BJ (cell line): ENCODE data around the gene GPX7. TPM values are rescaled to one million over a fixed set of nuclear protein-coding genes. Genes with fewer than 3 reads are reported as not detected.

Experiments
- CTCF ChIA-PET: fragments of 350-600 bp; formaldehyde crosslinking; extraction: SDS; loops from one replicate; lab custom pipeline; 2021; ENCODE audit warnings: antibody characterized with exemption, inconsistent platforms; lab: Yijun Ruan, JAX
- POLR2A ChIA-PET: fragments of 300-600 bp; sonication (Branson Sonifier 250); formaldehyde crosslinking; extraction: SDS; loops from one replicate; lab custom pipeline; 2021; ENCODE audit warnings: antibody characterized with exemption; lab: Charles Lee
- DNase-seq: peaks from one replicate; pipeline ENCODE4 v3.0.0-alpha.2; 2011; ENCODE audit warnings: low read depth
- H3K27me3 ChIP-seq: 2 replicates; pipeline ENCODE4 v1.6.0; 2011; ENCODE audit warnings: low read length; ENCODE audit not compliant: control insufficient read depth, insufficient read depth
- H3K36me3 ChIP-seq: 2 replicates; pipeline ENCODE4 v1.5.1; 2011; ENCODE audit warnings: low read length; ENCODE audit not compliant: control insufficient read depth, insufficient read depth
- H3K4me3 ChIP-seq: 2 replicates; pipeline ENCODE4 v1.5.1; 2011; ENCODE audit warnings: low read depth, mild to moderate bottlenecking, control low read depth, low read length
- polyA plus RNA-seq: library from polyadenylated mRNA; depleted of rRNA; stranded (reverse); fragments of >200 nt; gene quantifications from 2 replicates; pipeline ENCODE4 v1.2.3, GENCODE V29; 2011
- TF ChIP-seq, protein P1 (sequence below): IDR thresholded peaks from 2 replicates; pipeline ENCODE4 v1.5.1; 2011; ENCODE audit warnings: low read depth, mild to moderate bottlenecking, control low read depth, inconsistent platforms, low read length, moderate library complexity; ENCODE audit not compliant: insufficient read depth

The GPX7 gene
- polyA plus RNA-seq, 1 experiment = 40.6 TPM

DNA sequence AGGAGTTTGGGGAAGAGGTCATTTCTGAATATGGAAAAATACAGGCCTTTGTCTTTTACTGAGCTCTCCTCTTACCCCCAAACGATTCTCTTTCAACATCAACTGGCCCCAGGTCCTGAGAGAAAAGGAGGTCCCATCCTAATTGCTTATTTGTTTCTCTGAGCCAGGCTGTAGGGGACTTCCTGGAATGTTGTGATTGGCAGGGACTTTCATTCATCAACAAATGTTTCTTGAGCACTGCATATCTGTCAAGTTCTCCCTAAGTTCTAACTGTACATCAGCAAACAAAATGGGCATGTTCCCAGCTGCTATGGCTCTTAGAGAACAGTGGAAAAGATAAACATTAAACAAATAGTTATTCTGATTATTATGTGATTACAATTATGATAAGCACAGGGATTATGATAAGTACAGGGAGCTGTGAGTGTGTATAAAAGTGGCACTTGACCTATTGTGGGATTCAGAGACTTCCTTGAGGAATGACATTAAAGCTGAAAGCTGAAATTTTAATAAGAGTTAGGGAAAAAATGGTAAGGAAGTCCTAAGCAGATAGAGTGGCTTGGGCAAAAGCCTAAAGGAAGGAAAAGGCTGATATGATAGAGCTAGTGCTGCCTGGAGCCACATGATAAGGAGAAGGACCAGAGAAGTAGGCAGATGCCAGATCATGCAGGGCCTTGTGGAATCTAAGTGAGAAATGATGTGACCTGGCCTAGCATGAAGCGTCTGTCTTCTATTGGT is 11.6 kb downstream of the GPX7 start:
- no peaks in the 10 kb centered on the region for H3K36me3 ChIP-seq
- POLR2A ChIA-PET = no interaction called here
- no peak overlapping the region for H3K4me3 ChIP-seq
- CTCF ChIA-PET = interaction anchor here (0.6 to 1.1 kb wide), 2 partner anchors 28 to 165 kb away, joined by 3 read pairs; no protein-coding TSS in a partner anchor
- no peaks in the 10 kb centered on the region; the same call in 1 of the 2 replicates for H3K27me3 ChIP-seq
- TF ChIP-seq, protein P1, sequence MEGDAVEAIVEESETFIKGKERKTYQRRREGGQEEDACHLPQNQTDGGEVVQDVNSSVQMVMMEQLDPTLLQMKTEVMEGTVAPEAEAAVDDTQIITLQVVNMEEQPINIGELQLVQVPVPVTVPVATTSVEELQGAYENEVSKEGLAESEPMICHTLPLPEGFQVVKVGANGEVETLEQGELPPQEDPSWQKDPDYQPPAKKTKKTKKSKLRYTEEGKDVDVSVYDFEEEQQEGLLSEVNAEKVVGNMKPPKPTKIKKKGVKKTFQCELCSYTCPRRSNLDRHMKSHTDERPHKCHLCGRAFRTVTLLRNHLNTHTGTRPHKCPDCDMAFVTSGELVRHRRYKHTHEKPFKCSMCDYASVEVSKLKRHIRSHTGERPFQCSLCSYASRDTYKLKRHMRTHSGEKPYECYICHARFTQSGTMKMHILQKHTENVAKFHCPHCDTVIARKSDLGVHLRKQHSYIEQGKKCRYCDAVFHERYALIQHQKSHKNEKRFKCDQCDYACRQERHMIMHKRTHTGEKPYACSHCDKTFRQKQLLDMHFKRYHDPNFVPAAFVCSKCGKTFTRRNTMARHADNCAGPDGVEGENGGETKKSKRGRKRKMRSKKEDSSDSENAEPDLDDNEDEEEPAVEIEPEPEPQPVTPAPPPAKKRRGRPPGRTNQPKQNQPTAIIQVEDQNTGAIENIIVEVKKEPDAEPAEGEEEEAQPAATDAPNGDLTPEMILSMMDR = no peak
- DNase-seq = no peak

GRCh38 chr1:52614671-52615070 is 12.5 kb downstream of the GPX7 start:
- no peak overlapping the region for H3K4me3 ChIP-seq
- ChIA-PET CTCF (no interaction called here), POLR2A (no interaction called here)
- TF ChIP-seq, protein P1 = no peak
- DNase-seq = no peak
- no peaks in the 10 kb centered on the region for H3K36me3 ChIP-seq
- H3K27me3 ChIP-seq = no peaks in the 10 kb centered on the region; the same call in 1 of the 2 replicates

DNA sequence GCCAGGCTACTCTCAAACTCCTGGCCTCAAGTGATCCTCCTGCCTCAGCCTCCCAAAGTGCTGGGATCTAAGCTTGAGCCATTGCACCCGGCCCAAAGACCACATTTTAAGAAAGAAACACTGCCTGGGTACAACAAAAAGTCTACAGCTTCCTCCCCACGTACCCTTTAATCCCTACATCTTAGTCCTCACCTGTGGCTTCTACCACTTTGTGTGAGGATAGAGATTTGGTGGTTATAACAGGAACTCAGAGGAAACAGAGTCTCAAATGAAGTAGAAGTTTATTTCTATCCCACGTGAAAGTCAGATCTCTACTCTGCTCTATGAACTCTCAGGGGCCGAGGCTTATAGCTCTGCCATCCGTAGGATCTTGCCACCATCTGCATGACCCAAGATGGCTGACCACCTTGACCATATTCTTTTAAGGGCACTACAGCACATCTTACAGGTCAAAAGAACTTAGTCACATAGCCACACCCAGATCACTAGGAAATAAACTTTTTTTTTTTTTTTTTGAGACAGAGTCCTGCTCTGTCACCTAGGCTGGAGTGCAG is 13.4 kb downstream of the GPX7 start:
- TF ChIP-seq, protein P1 = no peak
- ChIA-PET POLR2A (no interaction called here), CTCF (no interaction called here)
- Histone ChIP-seq H3K4me3 (no peak overlapping the region), H3K36me3 (no peaks in the 10 kb centered on the region), H3K27me3 (no peaks in the 10 kb centered on the region; the same call in 1 of the 2 replicates)
- no peak for DNase-seq

DNA sequence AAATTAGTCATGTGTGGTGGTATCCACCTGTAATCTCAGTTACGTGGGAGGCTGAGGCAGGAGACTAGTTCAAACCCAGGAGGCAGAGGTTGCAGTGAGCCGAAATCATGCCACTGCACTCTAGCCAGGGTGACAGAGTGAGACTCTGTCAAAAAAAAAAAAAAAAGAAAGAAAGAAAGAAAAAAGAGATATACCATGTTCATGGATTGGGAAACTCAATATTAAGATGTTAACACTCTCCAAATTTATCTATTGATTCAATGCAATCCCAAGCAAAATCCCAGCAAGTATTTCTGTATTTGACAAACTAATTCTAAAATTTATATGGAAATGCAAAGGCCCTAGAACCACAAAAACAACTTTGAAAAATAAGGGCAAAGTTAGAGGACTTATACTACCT is 19.8 kb downstream of the GPX7 start:
- ChIA-PET CTCF (no interaction called here), POLR2A (no interaction called here)
- TF ChIP-seq, protein P1 = no peak

GRCh38 chr1:52623812-52624211 is 21.6 kb downstream of the GPX7 start:
- CTCF ChIA-PET = no interaction called here
- Histone ChIP-seq H3K36me3 (no peaks in the 10 kb centered on the region), H3K27me3 (no peaks in the 10 kb centered on the region), H3K4me3 (no peak overlapping the region)
- POLR2A ChIA-PET = no interaction called here
- TF ChIP-seq, protein P1 = no peak
- no peak for DNase-seq

More for the DNA sequence above, 19.8 kb downstream of the GPX7 start:
- H3K36me3 ChIP-seq = no peaks in the 10 kb centered on the region
- DNase-seq = no peak
- H3K27me3 ChIP-seq = no peaks in the 10 kb centered on the region; the same call in 1 of the 2 replicates
- H3K4me3 ChIP-seq = no peak overlapping the region
